Caco-2 (cell line): ENCODE measurements around the gene SETD3. TPM values are rescaled to one million over a fixed set of nuclear protein-coding genes. Genes with fewer than 3 reads are reported as not detected.

Source experiments
- BruUV-seq: library from RNA; stranded (reverse); fragments of 400-500 nt; replicated peaks from 2 replicates; lab custom pipeline; 2021; lab: Mats Ljungman, UMichigan
- CTCF ChIA-PET: fragments of 300-600 bp; sonication (Branson Sonifier 250); formaldehyde crosslinking; loops from one replicate; lab custom pipeline; 2022; ENCODE audit warnings: antibody characterized with exemption; lab: Charles Lee
- POLR2A ChIA-PET: fragments of 300-600 bp; sonication (Branson Sonifier 250); formaldehyde crosslinking; loops from one replicate; lab custom pipeline; 2022; ENCODE audit warnings: antibody characterized with exemption; lab: Charles Lee
- DNase-seq, 2 experiments: peaks; one replicate each; pipeline versions ENCODE4 v3.0.0 to v3.0.0-alpha.2; 2020 to 2022
- H3K27me3 ChIP-seq: replicated peaks from 2 replicates; pipeline ENCODE4 v1.6.0; 2011; ENCODE audit warnings: low read length; ENCODE audit not compliant: control insufficient read depth, insufficient read depth
- H3K36me3 ChIP-seq: 2 replicates; pipeline ENCODE4 v1.5.1; 2011; ENCODE audit warnings: low read length; ENCODE audit not compliant: control insufficient read depth, insufficient read depth
- H3K4me1 ChIP-seq: fragments of 250-450 bp; sonication (Bioruptor Pico); 2 replicates; pipeline ENCODE4 v1.5.1; 2020; ENCODE audit warnings: mild to moderate bottlenecking
- H3K4me3 ChIP-seq: 2 replicates; pipeline ENCODE4 v1.5.1; 2011; ENCODE audit warnings: low read depth, mild to moderate bottlenecking, control low read depth, low read length
- H3K9me3 ChIP-seq: fragments of 250-450 bp; sonication (Bioruptor Pico); 2 replicates; pipeline ENCODE4 v1.5.1; 2020; ENCODE audit warnings: mild to moderate bottlenecking, moderate library complexity
- H3K27ac Mint-ChIP-seq: one replicate; pipeline ENCODE4 v1.8.0; 2022; ENCODE audit warnings: mixed read lengths; ENCODE audit not compliant: unreplicated experiment
- H3K27me3 Mint-ChIP-seq: one replicate; pipeline ENCODE4 v1.8.0; 2022; ENCODE audit warnings: mixed read lengths; ENCODE audit not compliant: insufficient read depth, unreplicated experiment
- H3K36me3 Mint-ChIP-seq: one replicate; pipeline ENCODE4 v1.8.0; 2022; ENCODE audit warnings: mild to moderate bottlenecking, mixed read lengths; ENCODE audit not compliant: insufficient read depth, unreplicated experiment
- H3K4me1 Mint-ChIP-seq: one replicate; pipeline ENCODE4 v1.8.0; 2022; ENCODE audit warnings: low read depth, mixed read lengths; ENCODE audit not compliant: unreplicated experiment
- H3K4me3 Mint-ChIP-seq: one replicate; pipeline ENCODE4 v1.8.0; 2022; ENCODE audit warnings: mild to moderate bottlenecking, moderate library complexity, mixed read lengths; ENCODE audit not compliant: unreplicated experiment
- H3K9me3 Mint-ChIP-seq: one replicate; pipeline ENCODE4 v1.8.0; 2022; ENCODE audit warnings: mixed read lengths; ENCODE audit not compliant: unreplicated experiment
- CTCF ChIP-seq, 2 experiments: fragments of 200-600 bp in 1 of 2; IDR thresholded peaks; 1 replicate in 1 of 2; 2 replicates in 1 of 2; pipeline versions ENCODE4 v1.5.1 to v1.8.0; 2011 to 2022; ENCODE audit warnings: antibody characterized with exemption in 1 of 2, control low read depth in 1 of 2, inconsistent platforms in 1 of 2, low read depth in 1 of 2, low read length in 1 of 2, mild to moderate bottlenecking in 1 of 2, moderate library complexity in 1 of 2; ENCODE audit not compliant: insufficient read depth in 1 of 2, severe bottlenecking in 1 of 2, unreplicated experiment in 1 of 2
- intact Hi-C: fragments of 100-400 bp; cut with micrococcal nuclease; formaldehyde crosslinking; loops from one replicate; pipeline ENCODE4 v1.10.0; 2022; ENCODE audit not compliant: unreplicated experiment
- total RNA-seq: library from RNA; stranded (reverse); gene quantifications from 2 replicates; pipeline ENCODE4 v1.2.3, GENCODE V29; 2022

The SETD3 gene
- total RNA-seq, 1 experiment from 2014 or later: 74.3 TPM

GRCh38 chr14:99377951-99378350 is 102.7 kb downstream of the SETD3 start:
- no peak for DNase-seq
- Mint-ChIP-seq H3K4me1 (no peaks in the 10 kb centered on the region), H3K4me3 (no peak overlapping the region), H3K36me3 (no peaks in the 10 kb centered on the region), H3K9me3 (no peaks in the 10 kb centered on the region), H3K27me3 (no peaks in the 10 kb centered on the region), H3K27ac (no peak overlapping the region)
- ChIA-PET CTCF (interaction anchor here (1.0 kb wide), 1 partner anchor 11 kb away, joined by 4 read pairs; no protein-coding TSS in a partner anchor), POLR2A (no interaction called here)
- intact Hi-C loops: no loop called here
- H3K36me3 ChIP-seq: no peaks in the 10 kb centered on the region
- TF ChIP-seq CTCF (IDR thresholded peaks at IDR 0.05; ENCODE audit: insufficient read depth in 1 of 2, low read depth in 1 of 2, low read length in 1 of 2, severe bottlenecking in 1 of 2, unreplicated experiment in 1 of 2): no peak
- no peak overlapping the region for H3K4me3 ChIP-seq
- H3K9me3 ChIP-seq: no peaks in the 10 kb centered on the region
- H3K4me1 ChIP-seq: no peaks in the 10 kb centered on the region
- H3K27me3 ChIP-seq: no peaks in the 10 kb centered on the region
- BruUV-seq: no TSS peak

GRCh38 chr14:99374964-99375363 is 105.7 kb downstream of the SETD3 start:
- DNase-seq: no peak
- intact Hi-C loops: no loop called here
- no peaks in the 10 kb centered on the region for H3K36me3 ChIP-seq
- no peak for TF ChIP-seq CTCF (IDR thresholded peaks at IDR 0.05; ENCODE audit: insufficient read depth in 1 of 2, low read depth in 1 of 2, low read length in 1 of 2, severe bottlenecking in 1 of 2, unreplicated experiment in 1 of 2)
- no peaks in the 10 kb centered on the region for H3K27me3 Mint-ChIP-seq
- H3K36me3 Mint-ChIP-seq: no peaks in the 10 kb centered on the region
- no peaks in the 10 kb centered on the region for H3K4me1 ChIP-seq
- H3K4me1 Mint-ChIP-seq: no peaks in the 10 kb centered on the region
- no peak overlapping the region for H3K4me3 ChIP-seq
- H3K4me3 Mint-ChIP-seq: no peak overlapping the region
- POLR2A ChIA-PET: no interaction called here
- CTCF ChIA-PET: no interaction called here
- H3K27ac Mint-ChIP-seq: no peak overlapping the region
- no peaks in the 10 kb centered on the region for H3K9me3 Mint-ChIP-seq
- H3K27me3 ChIP-seq: no peaks in the 10 kb centered on the region
- no TSS peak for BruUV-seq
- no peaks in the 10 kb centered on the region for H3K9me3 ChIP-seq

- BruUV-seq: no TSS peak
- peaks cover 8% of the 10 kb centered on the region for H3K4me1 Mint-ChIP-seq
- CTCF ChIA-PET: no interaction called here
- no peaks in the 10 kb centered on the region for H3K27me3 ChIP-seq
- H3K9me3 ChIP-seq: no peaks in the 10 kb centered on the region
- no peak overlapping the region for H3K4me3 ChIP-seq
- peaks cover 7% of the 10 kb centered on the region for H3K4me1 ChIP-seq
- no peak for DNase-seq
- H3K4me3 Mint-ChIP-seq: no peak overlapping the region
- H3K27me3 Mint-ChIP-seq: no peaks in the 10 kb centered on the region
- no peaks in the 10 kb centered on the region for H3K36me3 Mint-ChIP-seq
- intact Hi-C loops: no loop called here
- no peaks in the 10 kb centered on the region for H3K36me3 ChIP-seq
- no peak overlapping the region for H3K27ac Mint-ChIP-seq
- no peak for TF ChIP-seq CTCF (IDR thresholded peaks at IDR 0.05; ENCODE audit: insufficient read depth in 1 of 2, low read depth in 1 of 2, low read length in 1 of 2, severe bottlenecking in 1 of 2, unreplicated experiment in 1 of 2)
- POLR2A ChIA-PET: no interaction called here
- H3K9me3 Mint-ChIP-seq: no peaks in the 10 kb centered on the region
These were observed 116.9 kb downstream of the SETD3 start for GRCh38 chr14:99363616-99364290.
